Right renal pelvis (tissue), 4 donors: ENCODE results near the gene LGALS14. TPM values are rescaled to one million over a fixed set of nuclear protein-coding genes. Genes with fewer than 3 reads are reported as not detected.
"Not testable (repeated sequence)": the region's sequence is repeated elsewhere in the genome, so short reads cannot be mapped to it uniquely, and the experiment has no call there.

Source experiments
- DNase-seq, 4 donors: peaks; one replicate each; pipeline ENCODE4 v3.0.0-alpha.2; 2013; ENCODE audit warnings: low read depth in 4 of 4, low spot score in 3 of 4, missing footprints in 1 of 4
- polyA plus RNA-seq, 4 donors: library from polyadenylated mRNA; unstranded; fragments of 120-200 nt; gene quantifications; one replicate each; pipeline ENCODE4 v1.2.1, GENCODE V29; 2013; ENCODE audit not compliant: insufficient read length in 4 of 4

Gene LGALS14
- polyA plus RNA-seq, 4 donors = not detected

DNA sequence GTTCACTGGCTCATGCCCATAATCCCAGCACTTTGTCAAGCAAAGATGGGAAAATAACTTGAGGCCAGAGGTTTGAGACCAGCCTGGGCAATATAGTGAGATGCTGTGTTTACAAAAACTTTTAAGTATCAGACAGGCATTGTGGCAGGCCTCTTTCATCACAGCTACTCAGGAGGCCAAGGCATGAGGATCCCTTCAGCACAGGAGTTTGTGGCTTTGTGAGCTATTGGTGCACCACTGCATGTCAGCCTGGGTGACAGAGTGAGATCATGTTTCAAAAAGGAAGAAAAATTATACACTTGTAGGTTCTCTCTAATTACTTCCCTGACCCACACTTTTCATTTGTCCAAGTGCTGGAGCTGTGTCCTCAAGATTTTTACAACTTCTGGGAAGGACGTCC is 11.5 kb upstream of the LGALS14 start:
- DNase-seq = no peak

DNA sequence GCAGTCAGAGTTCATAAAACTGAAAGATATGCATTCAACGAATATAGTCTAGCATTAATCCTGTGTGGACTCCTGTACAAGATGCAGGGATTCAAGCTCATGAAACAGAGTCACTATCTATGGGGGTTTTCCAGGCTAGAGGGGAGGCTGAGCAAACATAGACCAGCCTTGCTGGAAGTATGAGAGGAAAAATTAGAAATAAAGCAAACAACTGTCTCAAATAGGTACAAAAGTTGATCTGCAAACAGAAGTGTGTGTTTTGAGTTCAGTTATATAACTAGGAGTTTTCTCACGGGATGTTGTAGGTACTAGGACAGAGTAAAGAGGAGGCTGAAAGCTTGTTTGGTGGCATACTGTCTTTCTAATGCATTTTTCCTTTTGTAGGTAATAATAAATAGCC is 8.5 kb upstream of the LGALS14 start:
- DNase-seq = no peak

DNA sequence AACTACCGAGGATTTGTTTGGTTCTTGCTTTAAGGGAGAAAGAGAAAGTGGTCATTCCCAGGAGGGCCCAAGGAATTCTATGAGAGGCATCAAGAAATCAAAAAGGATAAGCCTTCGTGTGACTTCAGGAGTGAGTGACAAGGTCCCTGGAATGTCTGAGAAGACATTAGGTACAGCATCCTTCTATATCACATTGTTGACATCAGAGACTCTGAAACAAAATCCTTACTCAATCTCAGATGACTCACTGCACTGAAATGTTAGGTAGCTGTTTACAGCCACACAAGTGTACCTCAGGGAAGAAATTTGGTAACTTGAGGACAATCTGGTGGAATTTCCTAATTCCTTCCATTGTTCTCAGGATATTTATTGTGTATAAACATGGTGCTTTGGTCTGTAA is 7.9 kb upstream of the LGALS14 start:
- no peak for DNase-seq

DNA sequence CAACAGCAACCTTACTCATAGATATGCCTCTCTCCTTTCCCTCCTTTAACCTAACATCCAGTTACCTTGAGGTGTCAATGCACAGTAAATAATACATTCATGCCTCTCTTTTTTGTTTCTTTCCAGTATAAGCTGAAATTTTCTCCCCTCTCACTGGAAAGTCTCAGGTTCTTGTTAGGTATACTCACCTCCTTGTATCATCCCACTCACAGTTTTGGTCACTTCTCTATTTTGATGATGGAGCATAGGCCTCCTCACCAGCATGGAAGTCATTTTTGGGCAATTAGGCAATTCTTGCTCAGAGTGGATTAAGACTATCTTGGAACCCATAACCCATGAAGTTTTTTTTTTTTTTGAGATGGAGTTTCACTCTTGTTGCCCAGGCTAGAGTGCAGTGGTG is 5.7 kb upstream of the LGALS14 start:
- no peak for DNase-seq

DNA sequence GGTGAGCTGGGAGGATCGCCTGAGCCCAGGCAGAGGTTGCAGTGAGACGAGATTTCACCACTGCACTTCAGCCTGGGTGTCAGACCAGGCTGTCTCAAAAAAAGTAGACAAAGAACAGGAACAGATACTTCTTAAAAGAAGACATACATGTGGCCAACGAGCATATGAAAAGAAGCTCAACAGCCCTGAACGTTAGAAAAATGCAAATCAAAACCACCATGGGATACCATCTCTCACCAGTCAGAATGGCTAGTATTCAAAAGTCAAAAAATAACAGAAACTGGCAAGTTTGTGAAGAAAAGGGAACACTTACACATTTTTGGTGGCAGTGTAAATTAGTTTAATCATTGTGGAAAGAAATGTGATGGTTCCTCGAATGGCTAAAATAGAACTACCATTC is 3.0 kb upstream of the LGALS14 start:
- no peak for DNase-seq

DNA sequence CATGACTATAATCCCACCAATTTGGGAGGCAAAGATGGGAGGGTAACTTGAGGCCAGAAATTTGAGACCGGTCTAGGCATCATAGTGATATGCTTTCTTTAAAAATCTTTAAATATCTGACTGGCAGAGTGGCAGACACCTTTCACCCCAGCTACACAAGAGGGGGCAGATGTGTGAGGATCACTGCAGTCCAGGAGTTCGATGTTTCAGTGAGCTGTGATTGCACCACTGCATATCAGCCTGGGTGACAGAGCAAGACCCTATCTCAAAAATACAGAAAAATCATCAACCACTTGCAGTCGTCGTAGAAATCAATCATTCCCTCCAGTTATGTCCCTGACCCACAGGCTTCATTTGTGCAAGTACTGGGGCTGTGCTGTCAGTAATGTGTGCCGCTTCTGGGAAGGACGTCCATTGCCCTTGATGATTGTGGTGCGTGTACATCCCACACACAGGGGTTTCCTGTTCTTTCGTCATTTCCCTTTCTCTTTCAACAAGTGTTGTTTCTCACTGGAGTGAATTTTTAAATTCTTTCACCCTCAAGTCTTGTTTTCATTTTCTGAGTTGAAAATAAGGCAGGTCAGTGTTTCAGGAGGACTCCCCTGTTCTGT is 1.4 kb downstream of the LGALS14 start:
- DNase-seq = no peak

DNA sequence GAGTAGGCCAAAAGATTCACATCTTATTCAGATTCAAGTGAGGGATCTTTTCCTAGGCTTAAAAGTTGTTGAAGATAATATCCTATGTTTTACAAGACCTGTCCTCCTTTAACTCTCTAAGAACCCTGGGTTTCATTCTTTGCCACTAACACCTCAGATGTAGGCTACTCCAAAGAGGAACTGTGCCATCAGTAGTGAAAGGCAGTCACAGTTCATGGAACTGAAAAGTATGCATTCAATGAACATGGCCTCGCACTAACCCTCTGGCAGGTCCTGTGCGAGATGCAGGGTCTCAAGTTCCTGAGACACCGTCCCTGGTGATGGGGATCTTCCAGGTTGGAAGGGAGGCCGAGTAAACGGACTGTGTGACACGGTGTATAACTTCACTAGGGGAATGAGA is 4.3 kb downstream of the LGALS14 start:
- DNase-seq = no peak

DNA sequence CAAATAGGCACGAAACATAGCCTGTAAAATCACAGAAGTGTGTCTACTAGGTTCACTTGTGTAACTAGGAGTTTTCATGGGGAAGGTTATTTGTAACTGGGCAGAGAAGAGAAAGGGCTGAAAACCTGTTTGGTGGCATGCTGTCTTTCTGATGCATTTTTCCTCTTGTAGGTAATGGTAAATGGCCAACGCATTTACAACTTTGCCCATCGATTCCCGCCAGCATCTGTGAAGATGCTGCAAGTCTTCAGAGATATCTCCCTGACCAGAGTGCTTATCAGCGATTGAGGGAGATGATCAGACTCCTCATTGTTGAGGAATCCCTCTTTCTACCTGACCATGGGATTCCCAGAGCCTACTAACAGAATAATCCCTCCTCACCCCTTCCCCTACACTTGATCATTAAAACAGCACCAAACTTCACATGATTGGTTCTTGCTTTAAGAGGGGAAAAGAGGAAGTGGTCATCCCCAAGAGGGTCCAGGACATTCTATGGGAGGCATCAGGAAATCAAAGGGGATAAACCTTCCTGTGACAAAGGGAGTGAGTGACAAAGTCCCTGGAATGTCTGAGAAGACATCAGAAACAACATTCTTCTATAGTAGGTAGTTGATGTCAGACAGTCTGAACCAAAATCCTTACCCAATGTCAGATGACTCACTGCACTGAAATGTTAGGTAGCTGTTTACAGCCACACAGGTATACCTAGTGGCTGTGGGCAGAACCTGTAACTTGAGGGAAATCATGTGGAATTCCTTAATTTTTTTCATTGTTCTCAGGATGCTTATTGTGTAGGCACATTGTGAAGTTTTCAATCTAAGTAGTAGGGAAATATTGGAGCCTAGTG is 5.0 kb downstream of the LGALS14 start:
- no peak for DNase-seq

DNA sequence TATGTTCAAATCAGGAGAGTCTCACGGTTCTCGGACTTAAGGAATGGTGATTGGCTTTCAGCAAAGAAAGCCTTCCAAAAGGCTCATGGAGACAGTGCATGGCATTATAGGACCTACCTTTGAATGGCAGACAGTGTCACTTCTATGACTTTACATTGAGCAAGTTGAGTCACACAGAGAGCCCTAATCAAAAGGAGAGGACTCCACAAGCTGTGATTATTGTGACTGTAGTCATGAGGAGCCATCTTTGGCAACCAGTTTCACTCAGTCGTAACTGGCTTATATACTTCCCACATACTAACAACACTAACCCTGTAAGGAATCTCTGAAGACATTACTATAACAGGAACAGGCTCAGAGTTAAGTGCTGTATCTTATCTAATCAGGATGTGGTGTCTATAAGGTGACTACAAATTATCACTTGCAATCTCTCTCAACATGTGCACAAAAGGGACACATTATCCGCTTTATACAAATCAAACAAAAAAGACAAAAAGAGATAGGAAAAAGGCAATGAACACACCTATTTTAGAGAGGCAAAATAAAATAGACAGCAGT is 6.1 kb downstream of the LGALS14 start:
- no peak for DNase-seq

DNA sequence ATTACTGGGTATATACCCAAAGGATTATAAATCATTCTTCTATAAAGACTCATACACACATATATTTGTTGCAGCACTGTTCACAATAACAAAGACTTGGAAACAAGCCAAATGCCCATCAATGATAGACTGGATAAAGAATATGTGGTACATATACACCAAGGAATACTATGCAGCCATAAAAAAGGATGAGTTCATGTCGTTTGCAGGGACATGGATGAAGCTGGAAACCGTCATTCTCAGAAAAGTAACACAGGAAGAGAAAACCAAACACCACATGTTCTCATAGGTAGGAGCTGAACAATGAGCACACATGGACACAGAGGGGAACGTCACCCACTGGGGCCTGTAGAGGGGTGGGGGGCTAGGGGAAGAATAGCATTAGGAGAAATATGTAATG is 15.9 kb downstream of the LGALS14 start:
- DNase-seq = not testable (repeated sequence)

DNA sequence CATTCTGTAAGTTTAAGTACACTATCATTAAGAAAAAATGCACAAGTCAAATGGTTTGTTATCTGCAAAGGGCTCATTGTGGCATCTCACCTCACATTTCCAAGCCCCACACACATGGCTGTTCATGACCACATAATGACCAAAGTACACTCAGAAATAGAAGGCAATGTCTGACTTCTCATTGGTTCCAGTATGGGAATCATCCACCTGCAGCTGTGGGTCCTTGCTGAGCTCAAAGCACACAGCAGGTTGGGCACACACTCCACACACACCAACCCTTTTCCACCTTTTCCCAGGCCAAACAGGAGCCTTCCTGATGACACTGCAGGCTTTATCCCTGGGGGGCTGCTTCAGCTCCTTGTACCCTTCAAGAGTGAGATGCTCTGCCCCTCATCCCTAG is 21.7 kb downstream of the LGALS14 start:
- no peak for DNase-seq

DNA sequence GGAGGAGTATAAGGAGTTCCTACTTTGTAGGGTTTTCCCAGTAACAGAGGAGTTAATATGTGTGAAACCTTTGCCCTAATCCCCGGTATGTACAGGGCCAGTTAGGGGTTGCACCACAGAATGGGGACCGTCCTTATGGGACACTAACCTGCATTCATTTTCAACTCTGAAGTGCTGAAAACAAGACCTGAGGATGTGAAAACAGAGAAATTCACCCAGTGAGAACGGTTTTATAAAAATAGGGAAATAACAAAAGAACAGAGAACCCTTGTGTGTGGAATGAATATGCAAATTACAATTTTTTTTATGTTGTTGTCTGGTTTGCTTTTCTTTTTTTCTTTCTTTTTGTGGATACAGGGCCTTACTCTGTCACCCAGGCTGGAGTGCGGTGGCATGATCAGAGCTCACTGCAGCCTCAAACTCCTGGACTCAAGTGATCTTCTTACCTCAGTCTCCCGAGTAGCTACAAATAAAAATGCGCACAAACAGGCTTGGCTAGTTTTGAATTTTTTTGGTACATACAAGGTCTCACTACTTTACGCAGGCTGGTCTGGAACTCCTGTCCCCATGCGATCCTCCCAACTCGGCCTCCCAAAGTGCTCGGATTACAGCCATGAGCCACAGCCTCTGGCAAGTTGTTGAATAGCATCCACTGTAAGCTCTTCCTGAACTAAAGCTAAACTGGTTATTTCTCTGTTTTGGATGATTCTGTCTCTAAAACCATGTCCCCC is 23.0 kb downstream of the LGALS14 start:
- no peak for DNase-seq

DNA sequence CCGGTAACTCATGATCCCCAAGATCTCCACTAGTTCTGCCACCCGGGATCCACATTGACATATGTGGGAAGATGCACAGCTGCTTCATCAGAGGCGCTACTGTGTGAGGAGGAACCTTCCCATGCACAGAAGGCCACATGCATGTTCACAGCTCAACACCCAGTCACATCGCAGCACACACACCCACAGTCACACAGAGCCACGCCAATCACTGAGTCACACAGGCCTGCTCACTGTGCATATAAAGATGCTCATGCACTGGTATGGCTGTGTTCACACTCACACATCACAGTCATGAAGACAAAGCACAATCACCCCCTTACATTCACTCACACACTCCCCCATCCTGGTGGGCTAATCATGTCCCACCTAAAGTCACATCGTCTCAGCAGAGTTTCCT is 23.8 kb downstream of the LGALS14 start:
- no peak for DNase-seq

DNA sequence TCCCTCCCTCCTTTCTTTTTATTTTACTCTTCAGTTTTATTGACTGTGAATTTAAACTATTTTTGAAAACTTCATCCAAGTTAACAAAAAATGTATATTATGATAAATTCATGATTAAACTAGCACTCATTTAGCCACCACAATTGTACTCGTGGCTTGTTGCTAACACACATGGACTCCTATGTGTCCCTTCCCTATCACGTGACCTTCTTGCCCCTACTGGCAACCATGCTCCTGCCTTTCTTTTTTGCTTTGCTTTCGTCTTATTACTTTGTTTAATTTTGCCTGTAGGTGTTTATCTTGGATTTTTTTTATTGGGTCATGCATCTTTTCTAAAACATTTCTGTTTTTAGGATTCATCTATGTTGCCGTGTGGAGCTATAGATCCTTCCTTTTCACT is 25.3 kb downstream of the LGALS14 start:
- no peak for DNase-seq

DNA sequence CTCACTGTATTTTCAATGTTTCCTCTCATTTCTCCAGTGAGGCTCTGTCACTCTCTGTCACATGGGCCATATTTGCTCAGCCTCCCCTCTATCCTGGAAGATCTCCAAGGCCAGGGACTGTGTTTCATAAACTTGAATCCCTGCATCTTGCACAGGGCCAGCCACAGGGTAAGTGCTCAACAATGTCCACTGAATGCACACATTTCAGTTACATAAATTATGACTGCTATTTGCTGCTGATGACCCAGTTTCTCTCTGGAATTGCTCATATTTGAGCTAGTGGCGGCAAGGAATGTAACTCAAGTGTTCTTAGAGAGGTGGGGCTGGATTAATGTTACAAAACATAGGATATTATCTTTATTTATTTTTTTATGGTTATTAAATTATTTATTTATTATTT is 27.4 kb downstream of the LGALS14 start:
- no peak for DNase-seq

DNA sequence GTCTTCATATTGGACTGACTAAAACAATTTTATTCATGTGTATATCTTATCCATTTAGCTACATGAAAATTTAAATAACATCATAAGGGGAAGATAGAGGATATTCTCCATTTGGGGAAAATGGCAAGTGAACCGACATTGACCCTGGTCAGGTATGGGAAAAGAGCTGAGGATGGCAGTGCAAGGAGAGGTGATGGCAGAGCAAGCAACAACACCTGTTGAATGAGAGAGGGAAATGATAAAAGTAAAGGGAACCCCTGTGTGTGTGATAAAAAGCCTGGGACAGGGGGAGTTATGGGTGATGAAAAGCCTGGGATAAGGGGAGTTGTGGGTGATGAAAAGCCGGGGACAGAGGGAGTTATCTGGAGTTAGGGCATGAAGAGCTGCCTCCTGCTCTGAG is 29.6 kb downstream of the LGALS14 start:
- DNase-seq = no peak

DNA sequence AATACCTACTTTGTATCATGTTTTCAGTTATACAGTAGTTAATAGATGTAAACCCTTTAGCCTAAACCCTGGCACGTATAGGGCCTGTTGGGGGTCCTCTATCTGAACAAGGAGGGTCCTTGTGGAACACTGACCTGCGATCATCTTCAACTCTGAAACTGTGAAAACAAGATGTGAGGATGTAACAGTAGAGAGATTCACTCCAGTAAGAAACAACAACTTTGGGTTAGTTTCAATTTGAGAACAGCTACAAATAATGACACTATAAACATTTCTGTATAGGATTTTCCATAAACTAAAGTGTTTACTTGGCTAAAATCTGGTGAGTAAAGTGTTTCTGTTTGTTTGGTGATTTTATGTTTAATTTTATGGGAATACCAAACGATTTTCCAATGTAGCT is 31.4 kb downstream of the LGALS14 start:
- DNase-seq = no peak

DNA sequence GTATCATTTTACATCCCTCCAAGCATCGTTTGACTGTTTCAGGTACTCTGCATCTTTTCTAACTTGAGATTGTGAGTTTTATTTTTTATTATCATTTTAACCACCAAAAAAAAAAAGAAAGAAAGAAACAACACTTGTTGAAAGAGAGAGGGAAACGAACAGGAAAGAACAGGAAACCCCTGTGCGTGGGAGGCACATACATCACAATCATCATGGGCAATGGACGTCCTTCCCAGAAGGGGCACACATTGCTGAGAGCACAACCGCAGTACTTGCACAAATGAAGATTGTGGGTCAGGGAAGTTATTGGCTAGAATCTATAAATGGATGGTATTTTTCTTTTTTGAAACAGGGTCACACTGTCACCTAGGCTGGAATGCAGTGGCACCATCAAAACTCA is 31.8 kb downstream of the LGALS14 start:
- no peak for DNase-seq

DNA sequence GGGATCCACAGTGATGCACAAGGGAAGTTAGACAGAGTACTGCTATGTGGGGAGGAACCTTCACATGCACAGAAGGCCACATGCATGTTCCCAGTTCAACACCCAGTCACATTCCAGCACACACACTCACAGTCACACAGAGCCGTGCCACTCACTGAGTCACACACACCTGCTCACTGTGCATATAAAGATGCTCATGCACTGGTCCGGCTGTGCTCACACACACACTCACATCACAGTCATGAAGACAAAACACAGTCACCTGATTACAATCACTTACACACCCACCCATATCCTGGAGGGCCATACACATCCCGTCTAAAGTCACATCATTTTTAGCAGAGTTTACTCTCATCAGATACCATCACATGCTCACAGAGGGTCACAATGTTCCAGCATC is 33.1 kb downstream of the LGALS14 start:
- DNase-seq = no peak

DNA sequence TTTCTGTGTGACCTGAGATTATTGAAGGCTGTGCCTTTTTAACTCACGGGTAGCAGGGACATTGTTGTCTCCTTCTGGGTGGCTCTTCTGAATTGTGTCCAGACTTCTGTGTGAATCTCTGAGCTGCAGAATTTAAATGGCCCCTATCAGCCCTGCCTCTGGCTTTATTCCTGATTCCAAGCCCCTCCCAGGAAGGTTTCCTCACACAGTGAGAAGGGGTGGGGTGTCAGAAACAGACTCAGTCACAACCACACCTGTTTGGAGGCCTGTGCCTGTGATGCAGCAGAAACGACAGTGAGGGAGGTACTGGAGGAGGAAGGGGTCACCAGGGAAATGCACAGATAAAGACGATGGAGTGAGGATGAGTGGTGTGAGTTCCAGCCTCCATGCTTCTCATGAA is 33.6 kb downstream of the LGALS14 start, which contains the start of gene CLC:
CLC (minus strand) TSS at position 139 of the 400 bp plus-strand sequence; CDS start at position 62, 77 bp downstream.
- no peak for DNase-seq

DNA sequence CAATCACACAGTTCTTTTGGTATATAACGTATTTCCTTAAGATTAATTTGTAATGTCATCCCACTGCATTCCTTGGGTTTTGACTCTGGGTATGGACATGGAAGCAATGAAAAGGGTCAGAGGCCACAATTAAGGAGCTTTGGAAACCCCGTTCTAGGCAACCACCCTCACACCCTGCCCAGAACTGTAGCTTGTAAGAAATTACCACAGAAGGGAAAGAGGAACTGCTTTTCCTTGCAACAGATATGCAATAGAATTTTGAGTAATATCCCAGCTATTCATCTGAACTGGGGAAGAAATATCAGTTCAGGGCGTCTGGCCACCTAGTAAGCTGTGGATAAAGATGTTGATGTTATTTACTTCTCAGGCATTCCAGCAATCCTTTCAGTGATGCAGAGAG is 34.5 kb downstream of the LGALS14 start:
- DNase-seq = no peak
